ENCODE results near the gene ZNF274. TPM values are rescaled to one million over a fixed set of nuclear protein-coding genes. Genes with fewer than 3 reads are reported as not detected.
A peak's percentile ranks its signal among the peaks of the same experiment; 100 is the strongest.
"Not testable (repeated sequence)": the region's sequence is repeated elsewhere in the genome, so short reads cannot be mapped to it uniquely, and the experiment has no call there.

Gene ZNF274
- 20.6 and 33.3 TPM in 2 replicates for total RNA-seq

- no peak for DNase-seq (ENCODE audit: extremely low read depth, low read depth, low spot score)
Observed at GRCh38 chr19:58182989-58183816, at the start of gene ZNF274. ZNF274 (plus strand) TSS chr19:58183061; CDS start chr19:58183966, 905 bp downstream.

DNA sequence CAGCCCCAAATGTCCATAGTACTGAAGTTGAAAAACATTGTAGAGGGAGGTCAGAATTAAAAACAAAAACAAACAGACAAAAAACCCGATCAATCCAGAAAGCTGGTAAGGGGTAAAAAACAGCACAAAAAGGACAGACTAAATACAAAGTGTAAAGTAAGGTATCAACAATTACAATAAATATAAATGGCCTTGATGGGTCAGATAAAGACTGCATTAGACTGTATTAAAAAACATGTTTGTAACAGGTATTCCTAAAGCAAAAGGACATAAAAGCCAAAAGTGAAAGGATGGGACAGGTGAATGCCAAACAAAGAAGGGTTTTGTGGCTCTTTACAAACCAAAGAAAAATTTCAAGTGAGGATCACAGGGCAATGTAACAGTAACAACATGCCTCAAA, 48.6 kb upstream of the ZNF274 start:
- no peak for DNase-seq (ENCODE audit: extremely low read depth, low read depth, low spot score)

DNA sequence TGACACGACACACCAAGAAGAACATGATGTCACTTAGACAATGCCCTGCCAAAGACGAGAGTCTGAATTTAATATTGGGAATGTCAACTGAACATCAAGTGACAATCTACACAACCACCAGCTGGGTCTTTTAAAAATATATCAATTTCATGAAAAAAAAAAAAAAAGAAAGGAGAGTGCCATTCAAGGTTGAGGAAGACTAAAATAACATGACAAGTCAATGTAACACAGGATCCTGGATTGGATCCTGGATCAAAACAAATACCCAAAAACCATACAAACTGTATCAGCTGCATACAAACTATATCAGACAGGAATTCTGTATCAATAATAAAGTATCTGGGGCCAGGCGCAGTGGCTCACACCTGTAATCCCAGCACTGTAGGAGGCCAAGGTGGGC, 37.0 kb upstream of the ZNF274 start:
- no peak for DNase-seq (ENCODE audit: extremely low read depth, low read depth, low spot score)

DNA sequence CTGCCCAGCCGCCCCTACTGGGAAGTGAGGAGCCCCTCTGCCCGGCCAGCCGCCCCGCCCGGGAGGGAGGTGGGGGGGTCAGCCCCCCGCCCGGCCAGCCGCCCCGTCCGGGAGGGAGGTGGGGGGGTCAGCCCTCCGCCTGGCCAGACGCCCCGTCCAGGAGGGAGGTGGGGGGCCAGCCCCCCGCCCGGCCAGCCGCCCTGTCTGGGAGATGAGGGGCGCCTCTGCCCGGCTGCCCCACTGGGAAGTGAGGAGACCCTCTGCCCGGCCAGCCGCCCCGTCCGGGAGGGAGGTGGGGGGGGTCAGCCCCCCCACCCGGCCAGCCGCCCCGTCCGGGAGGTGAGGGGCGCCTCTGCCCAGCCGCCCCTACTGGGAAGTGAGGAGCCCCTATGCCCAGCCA, 35.4 kb upstream of the ZNF274 start:
- not testable (repeated sequence) for DNase-seq (ENCODE audit: extremely low read depth, low read depth, low spot score)

- DNase-seq (ENCODE audit: extremely low read depth, low read depth, low spot score) = no peak
Observed at GRCh38 chr19:58150328-58150921, 32.4 kb upstream of the ZNF274 start, which contains the start of gene ZNF329. ZNF329 (minus strand) TSS chr19:58150789; CDS start chr19:58129503, 21,286 bp downstream.

GRCh38 chr19:58153386-58153785, 29.5 kb upstream of the ZNF274 start:
- DNase-seq (ENCODE audit: extremely low read depth, low read depth, low spot score) = no peak

DNA sequence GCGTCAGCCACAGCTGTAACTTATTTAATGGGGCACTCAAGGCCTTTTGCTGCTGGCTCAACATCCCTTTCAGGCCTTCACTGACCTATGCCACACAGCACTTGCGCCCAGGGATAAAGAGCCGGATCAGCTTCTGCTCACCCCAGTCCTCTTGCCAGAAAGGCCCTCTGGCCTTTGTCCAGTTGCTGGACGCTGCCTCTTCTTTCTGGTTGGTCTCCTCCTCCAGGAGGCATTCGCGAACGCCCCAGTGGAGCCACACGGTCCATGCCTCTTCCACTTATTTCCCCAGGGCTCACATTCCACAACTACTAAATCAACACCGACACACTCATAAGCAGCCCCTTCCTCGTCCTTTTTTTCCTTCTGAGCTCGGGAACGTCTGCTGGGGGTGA, 28.6 kb upstream of the ZNF274 start:
- no peak for DNase-seq (ENCODE audit: extremely low read depth, low read depth, low spot score)

- DNase-seq (ENCODE audit: extremely low read depth, low read depth, low spot score) = peak; percentile 64
Observed at GRCh38 chr19:58154679-58155648, 27.9 kb upstream of the ZNF274 start.

DNA sequence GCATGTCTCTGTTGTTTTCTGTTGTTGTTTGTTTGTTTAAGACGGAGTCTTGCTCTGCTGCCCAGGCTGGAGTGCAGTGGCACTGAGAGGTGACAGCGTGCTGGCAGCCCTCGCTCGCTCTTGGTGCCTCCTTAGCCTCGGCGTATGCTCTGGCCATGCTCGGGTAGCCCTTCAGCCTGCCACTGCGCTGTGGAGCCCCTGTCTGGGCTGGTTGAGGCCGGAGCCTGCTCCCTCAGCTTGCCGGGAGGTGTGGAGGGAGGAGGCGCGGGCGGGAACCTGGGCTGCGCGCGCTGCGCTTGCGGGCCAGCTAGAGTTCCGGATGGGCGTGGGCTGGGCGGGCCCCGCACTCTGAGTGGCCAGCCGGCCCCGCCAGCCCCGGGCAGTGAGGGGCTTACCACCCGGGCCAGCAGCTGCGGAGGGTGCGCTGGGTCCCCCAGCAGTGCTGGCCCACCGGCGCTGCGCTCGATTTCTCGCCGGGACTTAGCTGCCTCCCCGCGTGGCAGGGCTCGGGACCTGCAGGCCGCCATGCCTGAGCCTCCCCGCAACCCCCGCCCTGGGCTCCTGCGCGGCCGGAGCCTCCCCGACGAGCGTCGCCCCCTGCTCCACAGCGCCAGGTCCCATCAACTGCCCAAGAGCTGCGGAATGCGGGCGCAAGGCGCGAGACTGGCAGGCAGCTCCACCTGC, 25.7 kb upstream of the ZNF274 start:
- no peak for DNase-seq (ENCODE audit: extremely low read depth, low read depth, low spot score)

- no peak for DNase-seq (ENCODE audit: extremely low read depth, low read depth, low spot score)
Observed at GRCh38 chr19:58166268-58166667, 16.6 kb upstream of the ZNF274 start.

DNA sequence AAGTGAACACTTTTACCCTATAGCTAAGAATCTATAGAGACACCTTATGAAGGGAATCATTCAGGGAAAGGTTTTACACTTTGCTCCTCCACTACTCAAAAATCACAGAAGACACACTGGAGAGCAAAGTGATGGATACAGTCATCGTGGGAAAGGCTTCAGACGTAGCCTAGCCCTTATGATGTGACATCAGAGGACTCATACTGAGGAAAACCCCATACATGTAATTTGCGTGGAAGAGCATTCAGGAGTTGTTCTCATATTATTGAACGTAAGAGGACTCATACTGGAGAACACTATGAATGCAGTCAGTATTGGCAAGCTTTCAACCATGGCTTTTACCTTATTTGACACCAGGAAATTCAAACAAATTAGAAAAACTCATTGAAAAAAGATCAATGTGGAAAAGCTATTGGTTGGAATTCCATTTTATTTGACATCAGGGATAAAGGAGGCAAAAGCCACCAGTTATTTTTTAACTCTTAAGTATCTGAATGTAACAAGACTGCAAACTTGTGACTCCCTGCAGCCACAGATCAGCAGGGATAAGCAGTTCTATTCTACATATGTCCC, 16.1 kb upstream of the ZNF274 start:
- no peak for DNase-seq (ENCODE audit: extremely low read depth, low read depth, low spot score)

- DNase-seq (ENCODE audit: extremely low read depth, low read depth, low spot score) = no peak
Observed at GRCh38 chr19:58170860-58171259, 12.0 kb upstream of the ZNF274 start.

- no peak for DNase-seq (ENCODE audit: extremely low read depth, low read depth, low spot score)
Observed at GRCh38 chr19:58181902-58182576, 822 bp upstream of the ZNF274 start.

DNA sequence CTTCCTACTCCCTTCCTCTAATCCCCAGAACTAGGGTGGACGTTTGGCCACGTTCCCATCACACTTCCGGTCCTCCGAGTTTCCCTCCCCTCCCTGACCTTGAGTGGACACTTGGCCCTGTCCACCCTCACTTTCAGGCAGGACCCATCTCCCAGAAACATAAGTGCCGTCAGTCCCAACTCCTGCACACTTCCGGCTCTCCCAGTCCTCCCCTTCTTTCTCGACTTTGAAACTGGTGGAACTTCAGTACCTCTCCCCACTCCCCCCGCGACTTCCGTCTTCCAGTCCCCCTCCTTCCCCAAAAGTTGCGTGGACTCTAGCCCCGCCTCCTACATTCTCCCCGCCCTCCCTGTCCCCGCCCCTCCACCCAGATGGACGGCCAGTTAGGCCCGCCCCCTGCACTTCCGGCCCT, 278 bp upstream of the ZNF274 start:
- no peak for DNase-seq (ENCODE audit: extremely low read depth, low read depth, low spot score)

DNA sequence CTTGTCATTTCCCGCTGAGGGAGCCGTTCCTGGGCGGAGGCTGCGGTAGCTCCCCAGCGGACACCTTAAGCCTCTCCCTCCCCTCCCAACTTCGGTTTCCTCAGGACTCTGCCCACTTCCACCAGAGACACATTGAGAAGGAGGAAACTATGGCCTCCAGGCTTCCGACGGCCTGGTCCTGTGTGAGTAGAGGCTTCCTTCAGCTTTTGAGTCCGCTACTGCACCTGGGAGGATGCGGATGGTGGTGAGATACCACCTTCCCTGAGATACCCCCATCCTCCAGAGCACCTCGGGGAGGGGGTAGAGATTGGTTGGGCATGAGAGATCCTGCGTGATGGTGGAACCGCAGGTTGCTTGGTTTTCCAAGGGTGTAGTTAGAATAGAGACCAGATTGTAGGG, 955 bp downstream of the ZNF274 start:
- DNase-seq (ENCODE audit: extremely low read depth, low read depth, low spot score) = no peak

DNA sequence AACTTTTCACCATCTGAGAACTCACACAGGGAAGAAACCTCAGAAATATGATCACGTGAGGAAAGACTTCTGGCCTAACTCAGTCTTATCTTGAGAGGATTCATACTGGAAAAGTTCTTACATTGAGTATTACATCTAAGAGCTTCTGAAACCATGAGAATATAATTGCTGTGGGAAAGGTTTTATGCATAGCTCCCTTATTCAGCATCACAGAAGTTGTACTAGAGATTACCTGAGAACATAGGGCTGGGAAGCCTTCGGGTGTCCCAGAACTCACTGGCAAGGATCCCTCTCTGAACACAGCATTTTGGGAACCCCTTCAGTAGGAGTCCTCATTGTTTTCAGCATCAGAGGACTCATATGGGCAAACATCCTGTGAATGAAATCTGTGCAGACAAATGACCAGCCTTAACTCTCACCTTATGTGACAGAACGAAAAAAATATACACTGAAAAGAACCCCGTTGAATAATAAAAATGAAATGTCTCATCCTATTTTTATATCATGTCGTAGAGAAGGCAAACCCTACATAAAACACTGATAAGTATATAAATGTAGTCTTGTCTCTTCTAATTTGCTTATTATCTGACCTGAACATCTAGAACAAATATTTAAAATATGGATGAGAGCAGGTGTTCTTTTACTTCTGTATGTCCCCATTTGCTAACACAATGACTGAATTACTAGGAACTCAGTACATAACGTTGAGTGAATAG, 14.2 kb downstream of the ZNF274 start:
- no peak for DNase-seq (ENCODE audit: extremely low read depth, low read depth, low spot score)

DNA sequence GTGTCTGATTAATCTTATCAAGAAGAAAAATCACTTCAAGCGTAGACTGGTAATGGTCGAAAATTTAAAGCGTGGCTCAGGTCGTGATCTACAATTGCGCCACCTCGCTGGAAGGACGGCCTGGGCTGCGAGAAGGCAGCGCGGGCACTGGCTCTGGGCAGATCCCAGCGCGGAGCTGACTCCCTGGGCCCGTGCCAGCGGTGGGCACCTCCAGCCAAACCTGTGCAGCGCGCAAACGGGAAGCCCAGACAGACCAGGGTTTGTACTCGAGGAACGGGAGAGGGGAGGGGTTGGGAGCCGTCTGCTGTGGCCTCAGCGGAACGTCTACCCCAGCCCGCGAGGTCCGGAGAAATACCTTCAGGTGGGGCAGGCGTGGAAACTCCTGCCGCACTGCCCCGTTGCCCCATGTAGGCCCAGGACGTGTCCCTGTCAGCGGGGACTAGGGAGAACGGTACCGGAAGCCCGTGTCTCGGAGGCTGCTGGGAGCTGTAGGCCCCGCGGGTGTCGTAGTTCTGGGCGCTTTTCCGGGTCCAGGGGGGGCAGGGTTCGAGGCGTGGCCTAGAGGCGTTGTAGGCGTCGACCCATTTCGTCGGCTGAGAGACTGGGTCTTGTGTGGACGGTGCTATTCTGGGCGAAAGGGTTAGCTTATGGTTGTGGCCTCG, 21.1 kb downstream of the ZNF274 start:
- no peak for DNase-seq (ENCODE audit: extremely low read depth, low read depth, low spot score)

DNA sequence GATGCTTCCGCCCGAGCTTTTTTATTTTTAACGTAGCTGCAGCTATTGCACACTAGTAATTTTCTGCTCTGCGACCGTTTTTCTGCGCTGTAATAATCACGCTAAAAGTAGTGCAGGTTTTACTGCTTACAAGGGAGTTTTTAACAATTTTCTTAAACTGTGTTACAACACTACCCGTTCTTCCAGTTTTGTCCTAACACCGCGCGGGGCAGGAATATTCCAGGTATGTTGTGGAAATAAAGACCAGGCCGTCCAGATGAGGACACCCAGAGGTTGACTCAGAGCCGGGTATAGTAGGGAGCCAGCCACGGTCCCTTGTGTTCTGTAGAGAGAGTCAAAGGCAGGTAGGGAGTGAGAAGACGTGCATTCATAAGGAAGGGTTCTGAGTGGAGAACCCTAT, 21.7 kb downstream of the ZNF274 start:
- no peak for DNase-seq (ENCODE audit: extremely low read depth, low read depth, low spot score)
